OCI-LY7 (cell line): ENCODE data around the gene EOMES. TPM values are rescaled to one million over a fixed set of nuclear protein-coding genes. Genes with fewer than 3 reads are reported as not detected.

ENCODE experiments used
- BruUV-seq: library from RNA; stranded (reverse); fragments of 400-500 nt; replicated peaks from 2 replicates; lab custom pipeline; 2021; lab: Mats Ljungman, UMichigan
- CTCF ChIA-PET: fragments of 300-600 bp; sonication (Branson Sonifier 250); formaldehyde crosslinking; loops from one replicate; lab custom pipeline; 2022; ENCODE audit warnings: antibody characterized with exemption; ENCODE audit not compliant: unreplicated experiment; lab: Charles Lee
- POLR2A ChIA-PET: fragments of 300-600 bp; sonication (Branson Sonifier 250); formaldehyde crosslinking; loops from one replicate; lab custom pipeline; 2022; ENCODE audit warnings: antibody characterized with exemption; lab: Charles Lee
- DNase-seq: peaks from one replicate; pipeline ENCODE4 v3.0.0-alpha.2; 2015; ENCODE audit warnings: low spot score
- H2AFZ ChIP-seq: fragments of 200-600 bp; sonication (generic), shearing (Covaris generic); 2 replicates; pipeline ENCODE4 v1.6.1; 2014; ENCODE audit warnings: mild to moderate bottlenecking, antibody characterized with exemption, low read length, moderate library complexity
- H3K27ac ChIP-seq: fragments of 200-600 bp; sonication (generic); 2 replicates; pipeline ENCODE4 v1.5.1; 2014; ENCODE audit warnings: mixed run types, low read depth, mild to moderate bottlenecking, moderate library complexity, low read length, inconsistent platforms; ENCODE audit not compliant: poor library complexity, severe bottlenecking
- H3K36me3 ChIP-seq: fragments of 200-600 bp; sonication (generic); 2 replicates; pipeline ENCODE4 v1.6.1; 2014; ENCODE audit warnings: mild to moderate bottlenecking, antibody characterized with exemption, low read length, moderate library complexity, mixed read lengths; ENCODE audit not compliant: insufficient read depth
- H3K4me1 ChIP-seq: fragments of 200-600 bp; sonication (generic); 2 replicates; pipeline ENCODE4 v1.5.1; 2014; ENCODE audit warnings: mild to moderate bottlenecking, low read length; ENCODE audit not compliant: insufficient read depth, poor library complexity, severe bottlenecking
- H3K4me2 ChIP-seq: fragments of 200-600 bp; sonication (generic); 2 replicates; pipeline ENCODE4 v1.6.1; 2014; ENCODE audit warnings: mild to moderate bottlenecking, low read length
- H3K4me3 ChIP-seq: fragments of 200-600 bp; sonication (generic); 2 replicates; pipeline ENCODE4 v1.5.1; 2014; ENCODE audit warnings: mild to moderate bottlenecking, low read depth, low read length; ENCODE audit not compliant: poor library complexity, severe bottlenecking
- H3K79me2 ChIP-seq: fragments of 200-600 bp; sonication (generic); 2 replicates; pipeline ENCODE4 v1.6.1; 2016; ENCODE audit warnings: low read depth, mild to moderate bottlenecking, low read length, moderate library complexity, mixed read lengths; ENCODE audit not compliant: insufficient read depth
- H3K9me2 ChIP-seq: fragments of 200-600 bp; sonication (generic); 2 replicates; pipeline ENCODE4 v1.6.1; 2016; ENCODE audit warnings: mild to moderate bottlenecking, low read length, mixed read lengths; ENCODE audit not compliant: insufficient read depth
- H3K9me3 ChIP-seq: fragments of 200-600 bp; sonication (generic); 2 replicates; pipeline ENCODE4 v1.6.1; 2014; ENCODE audit warnings: mild to moderate bottlenecking, mixed run types, low read length, mixed read lengths
- H4K20me1 ChIP-seq: fragments of 200-600 bp; sonication (generic); 2 replicates; pipeline ENCODE4 v1.6.1; 2014; ENCODE audit warnings: mild to moderate bottlenecking, antibody characterized with exemption, low read length, moderate library complexity, mixed read lengths; ENCODE audit not compliant: insufficient read depth
- EZH2phosphoT487 ChIP-seq: fragments of 200-600 bp; sonication (generic); IDR thresholded peaks from 2 replicates; pipeline ENCODE4 v1.6.1; 2018; ENCODE audit warnings: low read depth, borderline replicate concordance, mild to moderate bottlenecking, mixed run types, antibody characterized with exemption, low read length, moderate library complexity, mixed read lengths
- intact Hi-C: fragments of 100-400 bp; cut with micrococcal nuclease; formaldehyde crosslinking; loops from one replicate; pipeline ENCODE4 v1.10.0; 2022; ENCODE audit not compliant: unreplicated experiment
- total RNA-seq, 2 experiments: library from RNA; depleted of rRNA in 1 of 2; stranded (reverse); fragments of >200 nt in 1 of 2; shearing (Covaris generic) in 1 of 2; gene quantifications; 2 replicates each; pipeline ENCODE4 v1.2.3, GENCODE V29; 2014 to 2022
- TF ChIP-seq, protein P1 (sequence below): fragments of 200-600 bp; sonication (generic); conservative IDR thresholded peaks from 2 replicates; pipeline ENCODE4 v1.5.1; 2014; ENCODE audit warnings: mild to moderate bottlenecking, antibody characterized with exemption, low read length, moderate library complexity, mixed read lengths

Gene EOMES
- total RNA-seq, 2 experiments from 2014 or later, result not detected

DNA sequence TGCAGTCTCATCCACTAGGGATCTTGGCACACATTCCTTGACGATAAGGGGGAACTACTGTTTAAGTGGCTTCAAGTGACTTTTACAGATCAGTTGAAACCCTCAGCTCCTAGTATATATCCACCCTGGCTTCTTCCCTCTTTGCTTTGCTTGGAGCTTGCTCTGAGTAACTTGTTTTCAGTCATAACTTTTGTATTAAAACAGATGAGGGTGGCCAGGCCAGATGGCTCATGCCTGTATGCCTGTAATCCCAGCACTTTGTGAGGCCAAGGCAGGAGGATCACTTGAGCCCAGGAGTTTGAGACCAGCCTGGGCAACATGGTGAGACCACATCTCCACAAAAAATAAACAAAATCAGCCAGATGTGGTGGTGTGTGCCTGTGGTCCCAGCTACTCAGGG is 42.4 kb downstream of the EOMES start:
- H3K4me3 ChIP-seq, result no peak overlapping the region
- ChIA-PET CTCF (no interaction called here), POLR2A (no interaction called here)
- H2AFZ ChIP-seq, result peak overlapping the region; percentile 94; the same call in 1 of the 2 replicates
- DNase-seq, result no peak
- H3K4me2 ChIP-seq, result no peak overlapping the region
- intact Hi-C loops, result loop anchor here (2.0 to 10.0 kb wide), 4 partner anchors 195 to 545 kb away; partner anchors contain the start of gene SLC4A7
- H3K4me1 ChIP-seq, result no peaks in the 10 kb centered on the region
- no peak overlapping the region for H3K27ac ChIP-seq
- no peaks in the 10 kb centered on the region for H3K79me2 ChIP-seq
- H3K9me3 ChIP-seq, result no peaks in the 10 kb centered on the region
- no peaks in the 10 kb centered on the region for H4K20me1 ChIP-seq
- no TSS peak for BruUV-seq
- no peaks in the 10 kb centered on the region for H3K36me3 ChIP-seq
- TF ChIP-seq EZH2phosphoT487, result no peak
- TF ChIP-seq, protein P1, sequence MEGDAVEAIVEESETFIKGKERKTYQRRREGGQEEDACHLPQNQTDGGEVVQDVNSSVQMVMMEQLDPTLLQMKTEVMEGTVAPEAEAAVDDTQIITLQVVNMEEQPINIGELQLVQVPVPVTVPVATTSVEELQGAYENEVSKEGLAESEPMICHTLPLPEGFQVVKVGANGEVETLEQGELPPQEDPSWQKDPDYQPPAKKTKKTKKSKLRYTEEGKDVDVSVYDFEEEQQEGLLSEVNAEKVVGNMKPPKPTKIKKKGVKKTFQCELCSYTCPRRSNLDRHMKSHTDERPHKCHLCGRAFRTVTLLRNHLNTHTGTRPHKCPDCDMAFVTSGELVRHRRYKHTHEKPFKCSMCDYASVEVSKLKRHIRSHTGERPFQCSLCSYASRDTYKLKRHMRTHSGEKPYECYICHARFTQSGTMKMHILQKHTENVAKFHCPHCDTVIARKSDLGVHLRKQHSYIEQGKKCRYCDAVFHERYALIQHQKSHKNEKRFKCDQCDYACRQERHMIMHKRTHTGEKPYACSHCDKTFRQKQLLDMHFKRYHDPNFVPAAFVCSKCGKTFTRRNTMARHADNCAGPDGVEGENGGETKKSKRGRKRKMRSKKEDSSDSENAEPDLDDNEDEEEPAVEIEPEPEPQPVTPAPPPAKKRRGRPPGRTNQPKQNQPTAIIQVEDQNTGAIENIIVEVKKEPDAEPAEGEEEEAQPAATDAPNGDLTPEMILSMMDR, result no peak
- no peaks in the 10 kb centered on the region for H3K9me2 ChIP-seq

DNA sequence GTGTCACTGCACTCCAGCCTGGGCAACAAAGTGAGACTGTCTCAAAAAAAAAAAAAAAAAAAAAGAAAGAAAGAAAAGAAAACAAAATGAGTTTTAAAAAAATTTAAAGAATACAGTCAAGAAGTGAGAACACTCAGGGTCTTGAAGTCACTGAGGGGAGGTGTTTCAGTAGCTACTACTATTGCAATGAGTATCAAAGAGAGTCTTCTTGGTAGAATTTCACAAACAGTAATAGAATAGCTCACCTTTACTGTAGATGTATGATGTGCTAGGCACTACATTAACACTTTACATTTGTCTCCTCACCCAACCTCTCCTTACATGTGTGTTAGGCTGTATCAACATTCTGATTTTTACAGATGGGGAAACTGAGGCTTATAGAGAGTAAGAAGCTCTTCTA is 43.9 kb downstream of the EOMES start:
- no peak for DNase-seq
- TF ChIP-seq EZH2phosphoT487, result no peak
- TF ChIP-seq, protein P1, result no peak
- intact Hi-C loops, result loop anchor here (10.0 kb wide), 1 partner anchor 193 kb away; the partner anchor contains the start of gene SLC4A7
- Histone ChIP-seq H4K20me1 (no peaks in the 10 kb centered on the region), H2AFZ (no peak overlapping the region), H3K4me3 (no peak overlapping the region), H3K27ac (no peak overlapping the region), H3K9me2 (no peaks in the 10 kb centered on the region), H3K9me3 (no peaks in the 10 kb centered on the region), H3K79me2 (no peaks in the 10 kb centered on the region), H3K4me2 (no peak overlapping the region), H3K4me1 (no peaks in the 10 kb centered on the region), H3K36me3 (no peaks in the 10 kb centered on the region)
- CTCF ChIA-PET, result no interaction called here
- no TSS peak for BruUV-seq
- POLR2A ChIA-PET, result interaction anchor here (0.6 kb wide), 1 partner anchor 23 kb away, joined by 4 read pairs; no protein-coding TSS in a partner anchor

DNA sequence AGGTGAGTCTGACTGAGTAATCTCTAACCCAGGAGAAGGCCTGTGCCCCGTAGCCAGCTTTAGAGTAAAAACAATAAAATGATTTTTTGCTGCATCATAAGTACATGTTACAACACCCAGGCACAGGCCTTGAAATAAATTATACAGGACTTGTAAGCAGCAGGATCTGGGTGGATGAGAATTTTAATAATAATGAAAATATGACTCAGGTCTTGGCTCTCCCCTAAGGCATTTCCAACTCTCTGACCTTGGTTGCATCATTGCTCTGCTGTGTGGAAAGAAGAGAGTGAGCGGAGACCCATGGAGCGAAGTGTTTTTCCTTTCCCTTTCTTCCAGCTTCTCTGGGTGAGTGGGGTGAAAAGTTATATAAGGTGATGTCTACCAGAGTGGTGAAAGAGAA is 44.6 kb downstream of the EOMES start:
- Histone ChIP-seq H3K4me1 (no peaks in the 10 kb centered on the region), H4K20me1 (no peaks in the 10 kb centered on the region), H3K79me2 (no peaks in the 10 kb centered on the region), H3K9me3 (no peaks in the 10 kb centered on the region), H3K36me3 (no peaks in the 10 kb centered on the region), H3K9me2 (no peaks in the 10 kb centered on the region), H2AFZ (no peak overlapping the region), H3K4me3 (no peak overlapping the region), H3K27ac (no peak overlapping the region), H3K4me2 (no peak overlapping the region)
- TF ChIP-seq EZH2phosphoT487, result no peak
- TF ChIP-seq, protein P1, result no peak
- POLR2A ChIA-PET, result interaction anchor here (0.6 to 1.7 kb wide), 2 partner anchors 19 to 23 kb away, joined by 4 read pairs; no protein-coding TSS in a partner anchor
- CTCF ChIA-PET, result no interaction called here
- no peak for DNase-seq
- no TSS peak for BruUV-seq
- intact Hi-C loops, result loop anchor here (10.0 kb wide), 1 partner anchor 193 kb away; the partner anchor contains the start of gene SLC4A7
